ENCODE results near the gene TENM4. TPM values are rescaled to one million over a fixed set of nuclear protein-coding genes. Genes with fewer than 3 reads are reported as not detected.
A peak's percentile ranks its signal among the peaks of the same experiment; 100 is the strongest.

Gene TENM4
- total RNA-seq, 4 donors from 2014 or later: 16.8 to 158 (median 120) TPM

DNA sequence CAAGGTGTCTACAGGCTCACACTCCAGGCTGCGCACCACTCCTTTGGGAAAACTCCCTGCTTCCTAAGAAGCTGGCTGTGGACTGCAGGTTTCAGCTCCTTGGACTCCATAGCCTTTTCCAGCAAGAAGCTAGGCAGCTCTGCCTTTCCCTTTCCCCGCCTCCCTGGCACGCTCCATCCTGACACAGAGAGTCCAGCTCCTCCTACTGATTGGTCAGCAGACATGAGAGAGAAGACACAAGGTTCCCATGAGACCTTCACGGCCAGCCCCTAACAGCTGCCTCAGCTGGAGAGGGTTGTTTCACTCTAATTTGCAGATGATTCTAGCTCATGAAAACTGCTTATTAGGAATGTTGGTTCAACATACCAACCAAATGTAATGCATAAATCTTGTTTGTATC lies 27.6 kb downstream of the TENM4 start:
- Histone ChIP-seq H3K36me3 (no peaks in the 10 kb centered on the region), H3K27me3 (no peaks in the 10 kb centered on the region), H3K27ac (peak overlapping the region; percentile 87 to 96 (median 92)), H3K9me3 (no peaks in the 10 kb centered on the region), H3K4me1 (peaks cover 37 to 46% of the 10 kb centered on the region in 2 donors), H3K4me3 (replicated peaks in 1 of 3) (no peak overlapping the region)
- intact Hi-C loops (cut with DNase I): no loop called here
- TF ChIP-seq, protein P1, sequence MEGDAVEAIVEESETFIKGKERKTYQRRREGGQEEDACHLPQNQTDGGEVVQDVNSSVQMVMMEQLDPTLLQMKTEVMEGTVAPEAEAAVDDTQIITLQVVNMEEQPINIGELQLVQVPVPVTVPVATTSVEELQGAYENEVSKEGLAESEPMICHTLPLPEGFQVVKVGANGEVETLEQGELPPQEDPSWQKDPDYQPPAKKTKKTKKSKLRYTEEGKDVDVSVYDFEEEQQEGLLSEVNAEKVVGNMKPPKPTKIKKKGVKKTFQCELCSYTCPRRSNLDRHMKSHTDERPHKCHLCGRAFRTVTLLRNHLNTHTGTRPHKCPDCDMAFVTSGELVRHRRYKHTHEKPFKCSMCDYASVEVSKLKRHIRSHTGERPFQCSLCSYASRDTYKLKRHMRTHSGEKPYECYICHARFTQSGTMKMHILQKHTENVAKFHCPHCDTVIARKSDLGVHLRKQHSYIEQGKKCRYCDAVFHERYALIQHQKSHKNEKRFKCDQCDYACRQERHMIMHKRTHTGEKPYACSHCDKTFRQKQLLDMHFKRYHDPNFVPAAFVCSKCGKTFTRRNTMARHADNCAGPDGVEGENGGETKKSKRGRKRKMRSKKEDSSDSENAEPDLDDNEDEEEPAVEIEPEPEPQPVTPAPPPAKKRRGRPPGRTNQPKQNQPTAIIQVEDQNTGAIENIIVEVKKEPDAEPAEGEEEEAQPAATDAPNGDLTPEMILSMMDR (IDR thresholded peaks at IDR 0.05): no peak
- TF ChIP-seq POLR2A (IDR thresholded peaks at IDR 0.05): peak in 1 of 2 donors; percentile 67
- WGBS, 2 donors: 13 to 33% methylated on average over 4 of the region's 4 CpGs
- DNase-seq: peak; percentile 86 to 94

DNA sequence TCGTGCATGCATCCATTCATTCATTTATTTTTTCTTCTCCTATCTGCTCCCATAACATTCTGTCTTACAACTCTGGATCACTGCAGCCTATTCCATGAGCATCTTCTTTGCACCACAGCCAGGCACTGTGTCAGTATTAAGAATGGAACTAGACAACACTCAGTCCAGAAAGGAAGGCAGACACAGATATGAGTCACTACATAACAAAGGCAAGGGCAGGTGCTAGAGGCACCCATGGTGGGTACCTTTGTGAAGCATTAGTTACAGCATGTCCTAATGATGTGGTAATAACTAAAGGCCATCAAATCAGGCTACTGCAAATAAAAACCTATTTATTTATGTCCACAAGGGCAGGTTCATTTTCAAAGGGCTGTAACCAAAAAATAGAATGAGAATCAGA lies 28.1 kb downstream of the TENM4 start:
- Histone ChIP-seq H3K9me3 (no peaks in the 10 kb centered on the region), H3K4me3 (replicated peaks in 1 of 3) (no peak overlapping the region), H3K4me1 (peaks cover 37 to 45% of the 10 kb centered on the region in 2 donors), H3K27ac (peak overlapping the region; percentile 87 to 96 (median 92)), H3K27me3 (no peaks in the 10 kb centered on the region), H3K36me3 (no peaks in the 10 kb centered on the region)
- TF ChIP-seq, protein P1 (IDR thresholded peaks at IDR 0.05): no peak
- no peak for TF ChIP-seq POLR2A (IDR thresholded peaks at IDR 0.05)
- DNase-seq: no peak
- 89 to 91% methylated on average over 1 of the region's 1 CpG for WGBS, 2 donors
- intact Hi-C loops (cut with DNase I): no loop called here

DNA sequence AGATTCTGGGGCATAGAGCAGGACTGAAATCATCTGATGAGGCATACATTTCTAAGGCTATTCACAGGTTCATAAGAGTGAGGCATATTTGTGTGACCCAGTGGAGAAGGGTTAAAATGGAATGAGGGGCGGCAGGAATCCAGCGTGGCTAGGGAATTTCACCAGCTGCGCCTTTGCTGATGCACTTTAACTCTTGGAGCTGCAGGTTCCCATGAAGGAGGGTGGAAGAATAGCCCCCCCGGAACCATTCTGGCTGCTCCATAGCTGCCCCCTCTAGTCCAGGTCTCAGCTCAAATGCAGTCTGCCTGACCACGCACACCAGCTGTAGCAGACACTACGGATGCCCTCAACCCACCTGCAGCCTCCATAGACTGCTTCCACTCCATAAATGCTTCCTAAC lies 31.5 kb downstream of the TENM4 start:
- WGBS, 2 donors: 86 to 88% methylated on average over 6 of the region's 6 CpGs
- no peak for TF ChIP-seq POLR2A (IDR thresholded peaks at IDR 0.05)
- TF ChIP-seq, protein P1 (IDR thresholded peaks at IDR 0.05): no peak
- Histone ChIP-seq H3K9me3 (no peaks in the 10 kb centered on the region), H3K27ac (no peak overlapping the region), H3K4me1 (peaks cover 21 to 25% of the 10 kb centered on the region in 2 donors), H3K4me3 (replicated peaks in 1 of 3) (no peak overlapping the region), H3K27me3 (no peaks in the 10 kb centered on the region), H3K36me3 (no peaks in the 10 kb centered on the region)
- DNase-seq: no peak
- intact Hi-C loops (cut with DNase I): no loop called here

DNA sequence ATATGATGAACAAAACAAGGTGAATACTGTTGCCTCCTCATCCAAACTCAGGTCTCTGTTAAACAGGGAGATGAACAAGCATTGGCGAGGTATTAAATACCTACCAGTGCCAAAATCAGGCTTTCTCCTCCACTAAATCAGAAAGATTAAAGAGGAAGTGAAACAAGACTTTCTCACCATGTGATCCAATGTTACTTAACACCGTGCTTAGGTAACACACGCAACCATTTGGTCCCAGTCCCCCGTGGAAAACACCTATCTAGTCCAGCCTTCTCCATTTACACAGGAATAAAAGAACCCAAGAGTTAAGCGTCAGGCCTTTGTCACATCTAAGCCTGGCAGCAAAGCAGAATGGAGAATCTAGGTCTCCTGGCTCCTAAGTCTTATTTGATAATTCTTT lies 34.5 kb downstream of the TENM4 start:
- H3K27me3 ChIP-seq: no peaks in the 10 kb centered on the region
- TF ChIP-seq, protein P1 (IDR thresholded peaks at IDR 0.05): no peak
- no peak for TF ChIP-seq POLR2A (IDR thresholded peaks at IDR 0.05)
- H3K4me3 ChIP-seq (replicated peaks in 1 of 3): no peak overlapping the region
- H3K9me3 ChIP-seq: no peaks in the 10 kb centered on the region
- H3K27ac ChIP-seq: no peak overlapping the region
- intact Hi-C loops (cut with DNase I): no loop called here
- H3K36me3 ChIP-seq: no peaks in the 10 kb centered on the region
- WGBS, 2 donors: 78 to 84% methylated on average over 5 of the region's 5 CpGs
- H3K4me1 ChIP-seq: no peaks in the 10 kb centered on the region
- DNase-seq: no peak

- Histone ChIP-seq H3K27me3 (no peaks in the 10 kb centered on the region), H3K9me3 (no peaks in the 10 kb centered on the region), H3K4me1 (peaks cover 3 to 8% of the 10 kb centered on the region in 2 donors), H3K36me3 (no peaks in the 10 kb centered on the region), H3K4me3 (replicated peaks in 1 of 3) (no peak overlapping the region), H3K27ac (no peak overlapping the region)
- no peak for DNase-seq
- WGBS, 2 donors: 86 to 88% methylated on average over 3 of the region's 3 CpGs
- TF ChIP-seq POLR2A (IDR thresholded peaks at IDR 0.05): no peak
- TF ChIP-seq, protein P1 (IDR thresholded peaks at IDR 0.05): no peak
- intact Hi-C loops (cut with DNase I): no loop called here
These were observed 36.0 kb downstream of the TENM4 start for GRCh38 chr11:79404806-79405205.
